Caco-2 (cell line): ENCODE data around the gene C4orf36. TPM values are rescaled to one million over a fixed set of nuclear protein-coding genes. Genes with fewer than 3 reads are reported as not detected.
"Not testable (repeated sequence)": the region's sequence is repeated elsewhere in the genome, so short reads cannot be mapped to it uniquely, and the experiment has no call there.

Experiments
- BruUV-seq: library from RNA; stranded (reverse); fragments of 400-500 nt; replicated peaks from 2 replicates; lab custom pipeline; 2021; lab: Mats Ljungman, UMichigan
- CTCF ChIA-PET: fragments of 300-600 bp; sonication (Branson Sonifier 250); formaldehyde crosslinking; loops from one replicate; lab custom pipeline; 2022; ENCODE audit warnings: antibody characterized with exemption; lab: Charles Lee
- POLR2A ChIA-PET: fragments of 300-600 bp; sonication (Branson Sonifier 250); formaldehyde crosslinking; loops from one replicate; lab custom pipeline; 2022; ENCODE audit warnings: antibody characterized with exemption; lab: Charles Lee
- DNase-seq, 2 experiments: peaks; one replicate each; pipeline versions ENCODE4 v3.0.0 to v3.0.0-alpha.2; 2020 to 2022
- H3K27me3 ChIP-seq: replicated peaks from 2 replicates; pipeline ENCODE4 v1.6.0; 2011; ENCODE audit warnings: low read length; ENCODE audit not compliant: control insufficient read depth, insufficient read depth
- H3K36me3 ChIP-seq: 2 replicates; pipeline ENCODE4 v1.5.1; 2011; ENCODE audit warnings: low read length; ENCODE audit not compliant: control insufficient read depth, insufficient read depth
- H3K4me1 ChIP-seq: fragments of 250-450 bp; sonication (Bioruptor Pico); 2 replicates; pipeline ENCODE4 v1.5.1; 2020; ENCODE audit warnings: mild to moderate bottlenecking
- H3K4me3 ChIP-seq: 2 replicates; pipeline ENCODE4 v1.5.1; 2011; ENCODE audit warnings: low read depth, mild to moderate bottlenecking, control low read depth, low read length
- H3K9me3 ChIP-seq: fragments of 250-450 bp; sonication (Bioruptor Pico); 2 replicates; pipeline ENCODE4 v1.5.1; 2020; ENCODE audit warnings: mild to moderate bottlenecking, moderate library complexity
- H3K27ac Mint-ChIP-seq: one replicate; pipeline ENCODE4 v1.8.0; 2022; ENCODE audit warnings: mixed read lengths; ENCODE audit not compliant: unreplicated experiment
- H3K27me3 Mint-ChIP-seq: one replicate; pipeline ENCODE4 v1.8.0; 2022; ENCODE audit warnings: mixed read lengths; ENCODE audit not compliant: insufficient read depth, unreplicated experiment
- H3K36me3 Mint-ChIP-seq: one replicate; pipeline ENCODE4 v1.8.0; 2022; ENCODE audit warnings: mild to moderate bottlenecking, mixed read lengths; ENCODE audit not compliant: insufficient read depth, unreplicated experiment
- H3K4me1 Mint-ChIP-seq: one replicate; pipeline ENCODE4 v1.8.0; 2022; ENCODE audit warnings: low read depth, mixed read lengths; ENCODE audit not compliant: unreplicated experiment
- H3K4me3 Mint-ChIP-seq: one replicate; pipeline ENCODE4 v1.8.0; 2022; ENCODE audit warnings: mild to moderate bottlenecking, moderate library complexity, mixed read lengths; ENCODE audit not compliant: unreplicated experiment
- H3K9me3 Mint-ChIP-seq: one replicate; pipeline ENCODE4 v1.8.0; 2022; ENCODE audit warnings: mixed read lengths; ENCODE audit not compliant: unreplicated experiment
- intact Hi-C: fragments of 100-400 bp; cut with micrococcal nuclease; formaldehyde crosslinking; loops from one replicate; pipeline ENCODE4 v1.10.0; 2022; ENCODE audit not compliant: unreplicated experiment
- total RNA-seq: library from RNA; stranded (reverse); gene quantifications from 2 replicates; pipeline ENCODE4 v1.2.3, GENCODE V29; 2022
- TF ChIP-seq, protein P1 (sequence below), 2 experiments: fragments of 200-600 bp in 1 of 2; IDR thresholded peaks; 1 replicate in 1 of 2; 2 replicates in 1 of 2; pipeline versions ENCODE4 v1.5.1 to v1.8.0; 2011 to 2022; ENCODE audit warnings: antibody characterized with exemption in 1 of 2, control low read depth in 1 of 2, inconsistent platforms in 1 of 2, low read depth in 1 of 2, low read length in 1 of 2, mild to moderate bottlenecking in 1 of 2, moderate library complexity in 1 of 2; ENCODE audit not compliant: insufficient read depth in 1 of 2, severe bottlenecking in 1 of 2, unreplicated experiment in 1 of 2

C4orf36 gene
- total RNA-seq, 1 experiment from 2014 or later = 2.2 TPM

DNA sequence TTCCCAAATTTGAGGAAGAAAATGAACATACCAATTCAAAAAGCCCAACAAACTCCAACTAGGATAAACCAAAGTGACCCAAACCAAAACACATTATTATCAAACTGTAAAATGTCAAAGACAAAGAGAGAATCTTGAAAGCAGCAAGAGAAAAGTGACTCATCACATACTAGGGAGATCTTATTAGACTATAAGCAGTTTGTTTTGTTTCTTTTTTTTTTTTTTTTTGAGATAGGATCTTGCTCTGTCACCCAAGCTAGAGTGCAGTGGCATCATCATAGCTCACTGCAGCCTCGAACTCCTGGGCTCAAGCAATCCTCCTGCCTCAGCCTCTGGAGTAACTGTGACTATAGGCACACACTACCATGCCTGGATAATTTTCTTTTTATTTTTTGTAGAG, 12.6 kb downstream of the C4orf36 start:
- ChIA-PET POLR2A (no interaction called here), CTCF (no interaction called here)
- Mint-ChIP-seq H3K27ac (no peak overlapping the region), H3K4me1 (no peaks in the 10 kb centered on the region), H3K27me3 (no peaks in the 10 kb centered on the region), H3K36me3 (no peaks in the 10 kb centered on the region), H3K9me3 (peaks cover 17% of the 10 kb centered on the region), H3K4me3 (no peak overlapping the region)
- H3K27me3 ChIP-seq = no peaks in the 10 kb centered on the region
- intact Hi-C loops = no loop called here
- no peak overlapping the region for H3K4me3 ChIP-seq
- H3K4me1 ChIP-seq = no peaks in the 10 kb centered on the region
- peaks cover 4% of the 10 kb centered on the region; the same call in 1 of the 2 replicates for H3K9me3 ChIP-seq
- no peak for DNase-seq
- no TSS peak for BruUV-seq
- TF ChIP-seq, protein P1, sequence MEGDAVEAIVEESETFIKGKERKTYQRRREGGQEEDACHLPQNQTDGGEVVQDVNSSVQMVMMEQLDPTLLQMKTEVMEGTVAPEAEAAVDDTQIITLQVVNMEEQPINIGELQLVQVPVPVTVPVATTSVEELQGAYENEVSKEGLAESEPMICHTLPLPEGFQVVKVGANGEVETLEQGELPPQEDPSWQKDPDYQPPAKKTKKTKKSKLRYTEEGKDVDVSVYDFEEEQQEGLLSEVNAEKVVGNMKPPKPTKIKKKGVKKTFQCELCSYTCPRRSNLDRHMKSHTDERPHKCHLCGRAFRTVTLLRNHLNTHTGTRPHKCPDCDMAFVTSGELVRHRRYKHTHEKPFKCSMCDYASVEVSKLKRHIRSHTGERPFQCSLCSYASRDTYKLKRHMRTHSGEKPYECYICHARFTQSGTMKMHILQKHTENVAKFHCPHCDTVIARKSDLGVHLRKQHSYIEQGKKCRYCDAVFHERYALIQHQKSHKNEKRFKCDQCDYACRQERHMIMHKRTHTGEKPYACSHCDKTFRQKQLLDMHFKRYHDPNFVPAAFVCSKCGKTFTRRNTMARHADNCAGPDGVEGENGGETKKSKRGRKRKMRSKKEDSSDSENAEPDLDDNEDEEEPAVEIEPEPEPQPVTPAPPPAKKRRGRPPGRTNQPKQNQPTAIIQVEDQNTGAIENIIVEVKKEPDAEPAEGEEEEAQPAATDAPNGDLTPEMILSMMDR (IDR thresholded peaks at IDR 0.05; ENCODE audit: insufficient read depth in 1 of 2, low read depth in 1 of 2, low read length in 1 of 2, severe bottlenecking in 1 of 2, unreplicated experiment in 1 of 2) = no peak
- no peaks in the 10 kb centered on the region for H3K36me3 ChIP-seq

- Mint-ChIP-seq H3K4me3 (no peak overlapping the region), H3K9me3 (peaks cover 17% of the 10 kb centered on the region), H3K27ac (no peak overlapping the region), H3K4me1 (no peaks in the 10 kb centered on the region), H3K36me3 (no peaks in the 10 kb centered on the region), H3K27me3 (no peaks in the 10 kb centered on the region)
- intact Hi-C loops = no loop called here
- no peak for DNase-seq
- BruUV-seq = no TSS peak
- CTCF ChIA-PET = no interaction called here
- Histone ChIP-seq H3K27me3 (no peaks in the 10 kb centered on the region), H3K4me1 (no peaks in the 10 kb centered on the region), H3K36me3 (no peaks in the 10 kb centered on the region), H3K9me3 (peaks cover 4% of the 10 kb centered on the region; the same call in 1 of the 2 replicates), H3K4me3 (no peak overlapping the region)
- TF ChIP-seq, protein P1 (IDR thresholded peaks at IDR 0.05; ENCODE audit: insufficient read depth in 1 of 2, low read depth in 1 of 2, low read length in 1 of 2, severe bottlenecking in 1 of 2, unreplicated experiment in 1 of 2) = no peak
- POLR2A ChIA-PET = no interaction called here
Measured at GRCh38 chr4:86878640-86879039, 13.6 kb downstream of the C4orf36 start.

DNA sequence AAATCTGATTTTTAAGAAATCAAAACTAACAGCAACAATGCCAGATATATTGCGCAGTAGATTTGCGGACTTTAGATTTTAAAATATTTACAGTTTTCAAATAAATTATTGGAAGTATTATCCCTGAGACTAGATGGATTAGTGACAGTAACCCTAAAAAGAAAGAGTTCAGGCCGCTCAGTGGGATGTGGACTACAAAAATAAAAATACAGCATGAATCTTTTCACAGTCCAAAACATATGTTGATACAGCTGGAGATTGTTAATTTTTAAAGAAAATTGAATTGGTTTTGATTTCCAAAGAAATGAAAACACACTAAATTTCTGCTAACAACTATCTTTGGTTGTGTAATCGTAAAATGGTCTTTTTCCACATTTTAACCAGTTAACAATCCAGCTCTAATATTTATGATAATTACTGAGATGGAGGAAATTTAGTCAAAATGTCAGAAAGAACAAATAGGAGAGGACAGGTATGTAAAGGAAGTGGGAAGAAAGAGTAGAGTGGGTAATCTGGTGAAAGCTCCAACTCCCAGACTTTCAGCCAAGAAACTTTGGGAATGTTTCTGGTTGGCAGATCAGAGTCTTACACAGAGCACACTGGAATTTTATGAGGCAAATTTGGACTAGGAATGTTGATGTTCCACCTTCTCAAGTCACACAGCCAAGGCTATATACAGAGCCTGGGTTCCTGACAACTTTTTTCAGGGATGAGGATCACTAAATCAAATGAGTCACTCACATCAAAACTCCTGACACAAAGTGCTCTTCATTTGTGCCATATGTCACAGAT, 15.1 kb downstream of the C4orf36 start:
- no peak overlapping the region for H3K4me3 Mint-ChIP-seq
- ChIA-PET CTCF (interaction anchor here (0.6 kb wide), 1 partner anchor 18 kb away, joined by 6 read pairs; no protein-coding TSS in a partner anchor), POLR2A (no interaction called here)
- no peak overlapping the region for H3K27ac Mint-ChIP-seq
- no peaks in the 10 kb centered on the region for H3K27me3 Mint-ChIP-seq
- peaks cover 4% of the 10 kb centered on the region; the same call in 1 of the 2 replicates for H3K9me3 ChIP-seq
- no peaks in the 10 kb centered on the region for H3K4me1 ChIP-seq
- no peak for DNase-seq
- H3K36me3 Mint-ChIP-seq = no peaks in the 10 kb centered on the region
- no peaks in the 10 kb centered on the region for H3K27me3 ChIP-seq
- intact Hi-C loops = no loop called here
- no peak overlapping the region for H3K4me3 ChIP-seq
- no peaks in the 10 kb centered on the region for H3K36me3 ChIP-seq
- TF ChIP-seq, protein P1 (IDR thresholded peaks at IDR 0.05; ENCODE audit: insufficient read depth in 1 of 2, low read depth in 1 of 2, low read length in 1 of 2, severe bottlenecking in 1 of 2, unreplicated experiment in 1 of 2) = no peak
- no peaks in the 10 kb centered on the region for H3K4me1 Mint-ChIP-seq
- peaks cover 17% of the 10 kb centered on the region for H3K9me3 Mint-ChIP-seq
- BruUV-seq = no TSS peak

GRCh38 chr4:86875436-86875835, 16.8 kb downstream of the C4orf36 start:
- H3K9me3 Mint-ChIP-seq = peaks cover 17% of the 10 kb centered on the region

More at GRCh38 chr4:86875436-86875835, 16.8 kb downstream of the C4orf36 start:
- H3K4me3 ChIP-seq, intact Hi-C loops, H3K4me1 ChIP-seq, H3K27ac Mint-ChIP-seq, BruUV-seq, H3K9me3 ChIP-seq, H3K27me3 Mint-ChIP-seq, H3K36me3 ChIP-seq, CTCF ChIA-PET, H3K36me3 Mint-ChIP-seq, H3K27me3 ChIP-seq, DNase-seq, H3K4me1 Mint-ChIP-seq, H3K4me3 Mint-ChIP-seq: not testable (repeated sequence)
- POLR2A ChIA-PET = interaction anchor here (0.7 kb wide), 1 partner anchor 51 kb away, joined by 8 read pairs; no protein-coding TSS in a partner anchor
